MM.1S (cell line): ENCODE measurements around the gene GSE1.

ENCODE experiments used
- EZH2 ChIP-seq: fragments of 300-600 bp; sonication (generic); optimal IDR thresholded peaks from 2 replicates; pipeline ENCODE3; 2017; ENCODE audit warnings: low read depth, mild to moderate bottlenecking, antibody characterized with exemption, low read length, mixed read lengths
- EZH2phosphoT487 ChIP-seq: fragments of 300-600 bp; sonication (generic); IDR thresholded peaks from 2 replicates; pipeline ENCODE4 v1.6.1; 2018; ENCODE audit warnings: antibody characterized with exemption, low read length
- TF ChIP-seq, protein P1 (sequence below): fragments of 300-600 bp; sonication (generic); IDR thresholded peaks from 2 replicates; pipeline ENCODE4 v1.5.1; 2016; ENCODE audit warnings: antibody characterized with exemption, low read length, mixed read lengths

DNA sequence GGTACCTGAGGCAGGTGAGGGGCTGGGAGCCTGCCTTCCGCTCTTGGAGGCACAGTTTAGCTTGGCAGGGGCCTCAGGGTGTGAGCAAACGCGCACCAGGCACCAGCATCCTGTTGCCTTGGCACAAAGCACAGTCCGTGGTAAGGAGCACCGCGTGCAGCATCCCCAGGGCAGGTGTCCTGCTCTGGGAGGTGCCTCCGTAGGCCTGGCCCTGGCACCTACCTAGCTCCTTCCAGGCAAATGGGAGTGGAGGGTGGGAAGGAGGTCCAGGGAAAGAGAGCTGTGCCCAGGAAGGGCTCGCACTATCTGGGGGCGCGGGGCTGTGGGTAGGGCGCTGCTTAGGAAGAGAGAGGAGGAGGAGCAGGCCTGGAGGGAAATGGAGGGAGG is 3.1 kb upstream of the GSE1 start:
- TF ChIP-seq, protein P1, sequence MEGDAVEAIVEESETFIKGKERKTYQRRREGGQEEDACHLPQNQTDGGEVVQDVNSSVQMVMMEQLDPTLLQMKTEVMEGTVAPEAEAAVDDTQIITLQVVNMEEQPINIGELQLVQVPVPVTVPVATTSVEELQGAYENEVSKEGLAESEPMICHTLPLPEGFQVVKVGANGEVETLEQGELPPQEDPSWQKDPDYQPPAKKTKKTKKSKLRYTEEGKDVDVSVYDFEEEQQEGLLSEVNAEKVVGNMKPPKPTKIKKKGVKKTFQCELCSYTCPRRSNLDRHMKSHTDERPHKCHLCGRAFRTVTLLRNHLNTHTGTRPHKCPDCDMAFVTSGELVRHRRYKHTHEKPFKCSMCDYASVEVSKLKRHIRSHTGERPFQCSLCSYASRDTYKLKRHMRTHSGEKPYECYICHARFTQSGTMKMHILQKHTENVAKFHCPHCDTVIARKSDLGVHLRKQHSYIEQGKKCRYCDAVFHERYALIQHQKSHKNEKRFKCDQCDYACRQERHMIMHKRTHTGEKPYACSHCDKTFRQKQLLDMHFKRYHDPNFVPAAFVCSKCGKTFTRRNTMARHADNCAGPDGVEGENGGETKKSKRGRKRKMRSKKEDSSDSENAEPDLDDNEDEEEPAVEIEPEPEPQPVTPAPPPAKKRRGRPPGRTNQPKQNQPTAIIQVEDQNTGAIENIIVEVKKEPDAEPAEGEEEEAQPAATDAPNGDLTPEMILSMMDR: no peak
- TF ChIP-seq EZH2phosphoT487 (no peak), EZH2 (no peak)
